GM20000 (cell line): ENCODE measurements around the gene CHRNA7.

Experiments used
- DNase-seq: peaks from one replicate; pipeline ENCODE4 v3.0.0; 2012; ENCODE audit warnings: low spot score
- TF ChIP-seq, protein P1 (sequence below): IDR thresholded peaks from 2 replicates; pipeline ENCODE4 v1.5.1; 2012; ENCODE audit warnings: mild to moderate bottlenecking, control low read depth; ENCODE audit errors: extremely low read depth, missing control alignments

Gene CHRNA7

DNA sequence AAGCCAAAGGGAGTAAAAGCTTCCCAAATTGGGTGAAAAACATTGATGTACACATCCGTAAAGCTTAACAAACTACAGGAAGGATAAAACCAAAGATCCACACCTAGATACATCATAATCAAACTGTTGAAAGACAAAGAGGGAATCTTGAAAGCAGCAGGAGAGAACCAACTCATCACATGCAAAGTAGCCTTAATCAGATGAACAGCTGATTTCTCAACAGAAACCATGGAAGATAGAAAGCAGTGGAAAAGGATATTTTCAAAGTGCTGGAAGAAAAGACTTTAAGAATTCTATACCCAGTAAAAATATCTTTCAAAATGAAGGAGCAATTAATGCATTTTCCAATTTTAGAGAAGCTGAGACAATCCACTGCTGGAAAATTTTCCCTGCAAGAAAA lies 36.8 kb downstream of the CHRNA7 start:
- TF ChIP-seq, protein P1, sequence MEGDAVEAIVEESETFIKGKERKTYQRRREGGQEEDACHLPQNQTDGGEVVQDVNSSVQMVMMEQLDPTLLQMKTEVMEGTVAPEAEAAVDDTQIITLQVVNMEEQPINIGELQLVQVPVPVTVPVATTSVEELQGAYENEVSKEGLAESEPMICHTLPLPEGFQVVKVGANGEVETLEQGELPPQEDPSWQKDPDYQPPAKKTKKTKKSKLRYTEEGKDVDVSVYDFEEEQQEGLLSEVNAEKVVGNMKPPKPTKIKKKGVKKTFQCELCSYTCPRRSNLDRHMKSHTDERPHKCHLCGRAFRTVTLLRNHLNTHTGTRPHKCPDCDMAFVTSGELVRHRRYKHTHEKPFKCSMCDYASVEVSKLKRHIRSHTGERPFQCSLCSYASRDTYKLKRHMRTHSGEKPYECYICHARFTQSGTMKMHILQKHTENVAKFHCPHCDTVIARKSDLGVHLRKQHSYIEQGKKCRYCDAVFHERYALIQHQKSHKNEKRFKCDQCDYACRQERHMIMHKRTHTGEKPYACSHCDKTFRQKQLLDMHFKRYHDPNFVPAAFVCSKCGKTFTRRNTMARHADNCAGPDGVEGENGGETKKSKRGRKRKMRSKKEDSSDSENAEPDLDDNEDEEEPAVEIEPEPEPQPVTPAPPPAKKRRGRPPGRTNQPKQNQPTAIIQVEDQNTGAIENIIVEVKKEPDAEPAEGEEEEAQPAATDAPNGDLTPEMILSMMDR, result no peak
- DNase-seq, result no peak

DNA sequence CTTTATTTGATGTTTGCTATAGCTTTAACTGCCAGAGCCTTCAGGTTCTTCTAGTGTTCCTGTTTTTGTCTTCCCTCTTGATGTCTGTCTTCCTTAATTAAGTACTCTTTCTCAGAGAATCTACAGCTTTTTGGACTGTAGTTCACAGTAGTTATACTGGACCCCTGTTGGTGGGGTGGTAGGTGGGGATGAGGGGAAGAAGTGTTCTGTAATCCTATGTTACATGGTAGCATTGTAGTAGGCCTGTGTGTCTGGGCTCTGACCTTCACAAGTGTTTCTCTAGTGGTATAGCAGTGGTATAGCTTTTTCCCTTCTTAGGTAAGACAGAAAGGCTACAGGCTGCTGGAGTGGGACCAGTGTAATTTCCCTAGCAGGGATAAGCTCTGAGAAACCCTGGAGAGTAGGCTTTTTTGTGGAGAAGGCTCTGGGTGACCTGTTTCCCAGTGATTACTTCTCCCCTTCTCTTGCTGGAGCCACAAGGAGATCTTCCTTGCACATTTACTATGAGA lies 59.6 kb downstream of the CHRNA7 start:
- no peak for DNase-seq
- TF ChIP-seq, protein P1, result no peak

DNA sequence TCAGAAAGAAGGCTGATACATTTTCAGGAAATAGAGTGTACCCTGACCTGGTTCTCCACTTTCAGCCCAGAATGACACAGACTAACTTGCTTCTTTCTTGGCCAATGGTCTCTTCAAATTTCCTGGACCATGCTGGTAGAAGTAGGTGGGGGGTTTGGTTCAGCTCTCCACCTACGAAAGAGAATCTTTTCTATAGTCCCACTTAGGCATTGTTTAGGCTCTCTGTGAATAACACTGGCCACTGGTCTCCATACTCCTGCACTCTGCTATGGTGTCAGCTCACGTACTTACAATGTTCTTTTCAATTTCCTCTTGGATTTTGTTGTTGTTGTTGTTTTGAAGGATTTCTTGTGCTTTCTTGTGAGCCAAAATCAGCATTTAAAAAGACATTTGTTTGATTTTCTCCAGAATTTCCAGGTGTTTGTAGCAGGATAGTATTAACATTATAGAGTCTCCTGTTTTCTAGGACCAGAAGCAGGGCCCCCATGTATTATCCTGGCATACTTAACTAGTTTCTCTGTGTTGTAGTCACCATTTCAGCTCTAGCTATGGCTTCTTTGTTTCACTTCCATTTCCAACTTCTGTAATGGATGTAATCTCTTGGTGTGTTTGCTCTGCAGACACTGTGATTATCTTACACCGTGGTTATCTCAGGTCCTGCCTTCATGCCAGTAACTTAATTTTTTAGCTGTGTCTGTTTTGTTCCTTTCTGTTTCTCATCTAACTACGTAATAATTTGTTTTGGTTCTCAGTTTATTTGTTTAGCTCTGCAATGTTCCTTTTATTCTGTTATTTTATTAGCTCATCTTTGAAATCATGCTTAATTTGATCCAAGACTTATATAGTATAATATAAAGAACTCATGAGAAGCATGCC lies 61.4 kb downstream of the CHRNA7 start:
- TF ChIP-seq, protein P1, result no peak
- no peak for DNase-seq

DNA sequence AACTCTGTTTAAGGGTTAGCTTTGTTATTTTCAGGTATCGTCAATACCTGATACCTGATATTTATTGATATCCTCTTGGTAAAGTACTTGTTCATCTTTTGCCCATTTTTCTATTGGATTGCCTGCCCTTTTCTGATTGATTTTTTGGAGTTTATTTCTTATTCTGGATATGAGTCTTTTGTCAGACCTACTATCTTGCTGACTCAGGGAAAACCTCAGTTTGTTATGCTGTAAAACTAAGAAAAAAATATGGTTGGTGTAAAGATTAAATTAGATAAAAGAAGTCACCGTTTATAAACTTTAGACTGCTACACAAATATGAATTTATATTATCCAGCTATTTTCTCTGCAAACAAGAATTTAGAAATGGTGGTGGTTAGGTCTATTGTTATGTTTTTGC lies 65.9 kb downstream of the CHRNA7 start:
- TF ChIP-seq, protein P1, result no peak
- DNase-seq, result no peak

DNA sequence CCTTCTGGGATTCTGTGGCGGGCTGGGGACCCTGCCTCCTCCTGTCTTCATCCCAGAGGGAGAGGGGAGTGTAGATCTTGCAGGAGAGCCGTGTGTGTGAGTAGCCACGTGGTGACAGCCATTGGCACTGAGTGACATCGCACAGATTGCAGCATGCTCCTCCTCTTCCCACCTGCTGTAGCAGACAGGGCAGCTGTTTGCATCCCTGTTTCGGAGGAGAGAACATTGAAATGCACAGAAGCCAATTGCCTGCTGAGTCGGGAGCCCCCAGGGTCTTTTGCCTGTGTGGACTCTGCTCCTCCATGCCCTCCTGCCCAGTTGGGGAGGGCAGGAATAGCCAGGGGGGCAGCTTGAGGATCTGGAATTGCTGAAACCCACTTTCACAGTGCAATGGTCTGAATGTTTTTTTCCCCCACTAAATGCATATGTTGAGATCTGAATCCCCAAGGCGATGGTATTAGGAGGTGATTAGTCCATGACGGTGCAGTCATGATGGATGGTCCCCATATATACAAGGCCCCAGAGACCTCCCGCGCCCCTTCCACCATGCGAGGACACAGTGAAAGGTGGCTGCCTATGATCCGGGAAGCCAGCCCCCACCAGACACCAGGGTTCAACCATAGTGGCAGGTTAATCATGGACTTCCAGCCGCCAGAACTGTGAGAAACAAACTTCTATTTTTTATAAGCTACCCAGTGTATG lies 66.8 kb downstream of the CHRNA7 start:
- TF ChIP-seq, protein P1, result no peak
- no peak for DNase-seq

DNA sequence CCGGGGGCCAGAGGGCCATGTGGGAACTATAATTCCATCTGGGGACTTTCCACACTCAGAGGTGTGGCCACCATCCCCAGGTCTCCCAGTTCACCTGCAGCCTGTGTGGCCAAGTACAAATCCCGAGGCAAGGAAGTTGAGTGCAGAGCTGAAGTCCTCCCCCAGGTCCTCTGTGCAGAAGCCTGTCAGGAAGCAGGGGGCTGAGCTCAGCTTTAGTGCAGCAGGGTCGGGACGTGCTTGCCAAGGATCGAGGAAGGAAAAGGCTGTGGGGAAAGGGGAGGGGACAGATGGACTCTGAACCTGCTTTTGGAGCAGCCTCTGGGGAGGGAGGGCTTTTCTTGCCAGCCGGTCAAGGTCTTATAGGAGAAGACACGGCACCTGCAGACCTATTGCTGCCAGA lies 67.7 kb downstream of the CHRNA7 start:
- TF ChIP-seq, protein P1, result no peak
- no peak for DNase-seq
